WERI-Rb-1 (cell line): Measurements from ENCODE around the gene KSR1.

ENCODE experiments used
- DNase-seq: peaks from one replicate; pipeline ENCODE4 v3.0.0-alpha.2; 2020
- H3K27ac ChIP-seq: fragments of 250-450 bp; sonication (Bioruptor Pico); 2 replicates; pipeline ENCODE4 v1.5.1; 2020; ENCODE audit warnings: mild to moderate bottlenecking, moderate library complexity
- H3K27me3 ChIP-seq: fragments of 250-450 bp; sonication (Bioruptor Pico); 2 replicates; pipeline ENCODE4 v1.5.1; 2021; ENCODE audit warnings: mild to moderate bottlenecking, low read depth, moderate library complexity; ENCODE audit not compliant: insufficient read depth, severe bottlenecking
- H3K36me3 ChIP-seq: fragments of 250-450 bp; sonication (Bioruptor Pico); 2 replicates; pipeline ENCODE4 v1.5.1; 2020; ENCODE audit warnings: mild to moderate bottlenecking, moderate library complexity
- H3K4me3 ChIP-seq: 2 replicates; pipeline ENCODE4 v1.5.1; 2011; ENCODE audit warnings: low read depth, mild to moderate bottlenecking, control low read depth, low read length
- H3K9me3 ChIP-seq: fragments of 250-450 bp; sonication (Bioruptor Pico); 2 replicates; pipeline ENCODE4 v1.5.1; 2021; ENCODE audit warnings: mild to moderate bottlenecking, moderate library complexity; ENCODE audit not compliant: severe bottlenecking
- TF ChIP-seq, protein P1 (sequence below): IDR thresholded peaks from 2 replicates; pipeline ENCODE4 v1.5.1; 2011; ENCODE audit warnings: low read depth, mild to moderate bottlenecking, control low read depth, inconsistent platforms, low read length

Gene KSR1

DNA sequence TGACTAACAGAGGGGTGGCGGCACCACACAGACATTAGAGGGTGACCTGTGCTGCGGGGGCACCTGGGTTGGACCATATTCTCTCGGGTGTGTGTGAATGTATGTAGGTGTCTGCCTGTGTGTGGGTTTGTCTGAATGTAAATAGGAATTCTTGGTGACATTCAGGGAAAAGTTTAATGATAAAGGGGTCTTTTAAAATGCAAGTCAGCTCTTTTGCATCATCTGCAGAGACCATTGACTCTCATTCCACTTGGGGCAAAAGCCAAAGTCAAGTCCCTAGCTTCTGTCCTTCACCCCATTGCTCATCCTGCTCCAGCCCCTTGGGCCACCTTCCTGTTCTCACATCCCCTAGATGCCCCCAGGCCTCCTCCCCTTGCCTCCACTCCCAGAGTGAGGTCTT, 23.6 kb downstream of the KSR1 start:
- TF ChIP-seq, protein P1, sequence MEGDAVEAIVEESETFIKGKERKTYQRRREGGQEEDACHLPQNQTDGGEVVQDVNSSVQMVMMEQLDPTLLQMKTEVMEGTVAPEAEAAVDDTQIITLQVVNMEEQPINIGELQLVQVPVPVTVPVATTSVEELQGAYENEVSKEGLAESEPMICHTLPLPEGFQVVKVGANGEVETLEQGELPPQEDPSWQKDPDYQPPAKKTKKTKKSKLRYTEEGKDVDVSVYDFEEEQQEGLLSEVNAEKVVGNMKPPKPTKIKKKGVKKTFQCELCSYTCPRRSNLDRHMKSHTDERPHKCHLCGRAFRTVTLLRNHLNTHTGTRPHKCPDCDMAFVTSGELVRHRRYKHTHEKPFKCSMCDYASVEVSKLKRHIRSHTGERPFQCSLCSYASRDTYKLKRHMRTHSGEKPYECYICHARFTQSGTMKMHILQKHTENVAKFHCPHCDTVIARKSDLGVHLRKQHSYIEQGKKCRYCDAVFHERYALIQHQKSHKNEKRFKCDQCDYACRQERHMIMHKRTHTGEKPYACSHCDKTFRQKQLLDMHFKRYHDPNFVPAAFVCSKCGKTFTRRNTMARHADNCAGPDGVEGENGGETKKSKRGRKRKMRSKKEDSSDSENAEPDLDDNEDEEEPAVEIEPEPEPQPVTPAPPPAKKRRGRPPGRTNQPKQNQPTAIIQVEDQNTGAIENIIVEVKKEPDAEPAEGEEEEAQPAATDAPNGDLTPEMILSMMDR, result no peak
- H3K4me3 ChIP-seq, result no peak overlapping the region
- H3K9me3 ChIP-seq, result no peaks in the 10 kb centered on the region
- H3K27ac ChIP-seq, result peak overlapping the region; percentile 43; the same call in 1 of the 2 replicates
- no peak for DNase-seq
- H3K36me3 ChIP-seq, result peaks cover 2% of the 10 kb centered on the region
- H3K27me3 ChIP-seq, result no peaks in the 10 kb centered on the region

DNA sequence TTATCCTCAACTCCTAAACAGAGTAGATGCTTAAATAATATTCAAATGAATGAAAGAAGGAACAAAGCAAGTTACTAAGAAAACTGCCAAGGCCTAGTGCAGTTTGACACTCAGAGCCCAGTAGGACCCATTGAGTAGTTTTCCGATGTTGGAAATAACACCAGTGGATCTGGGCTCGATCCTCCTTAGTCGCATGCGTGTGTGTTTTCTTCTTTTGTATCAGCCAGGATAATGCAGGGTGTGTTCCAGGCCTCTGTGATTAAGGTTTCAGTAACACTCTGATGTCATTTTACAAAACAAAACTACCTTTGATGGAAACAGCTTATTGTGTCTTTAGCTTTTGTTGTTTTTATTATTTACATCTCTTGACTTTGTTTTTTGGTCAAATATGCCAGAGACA, 24.5 kb downstream of the KSR1 start:
- TF ChIP-seq, protein P1, result no peak
- no peak for DNase-seq
- Histone ChIP-seq H3K27me3 (no peaks in the 10 kb centered on the region), H3K4me3 (no peak overlapping the region), H3K36me3 (peaks cover 4% of the 10 kb centered on the region), H3K9me3 (no peaks in the 10 kb centered on the region), H3K27ac (no peak overlapping the region)

DNA sequence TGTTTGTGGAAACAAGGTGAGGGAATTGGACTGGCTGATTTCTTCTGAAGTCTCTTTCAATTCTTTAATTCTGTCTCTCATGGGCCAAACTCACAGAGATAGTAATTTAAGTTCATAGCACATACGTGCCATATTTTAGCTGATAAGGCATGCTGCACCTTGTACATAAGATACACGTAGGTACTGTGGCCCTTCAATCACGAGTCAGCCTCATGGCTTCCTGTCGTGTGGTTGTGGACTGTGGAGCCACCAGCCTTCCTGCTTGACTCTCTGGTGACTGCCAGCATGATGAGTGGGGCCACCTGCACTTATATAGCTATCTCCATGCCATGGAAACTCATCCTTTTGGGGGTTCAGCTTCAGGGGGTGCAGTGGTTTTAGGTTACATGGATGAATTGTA, 25.1 kb downstream of the KSR1 start:
- TF ChIP-seq, protein P1, result no peak
- Histone ChIP-seq H3K27ac (no peak overlapping the region), H3K4me3 (no peak overlapping the region), H3K9me3 (no peaks in the 10 kb centered on the region), H3K36me3 (peaks cover 4% of the 10 kb centered on the region), H3K27me3 (no peaks in the 10 kb centered on the region)
- no peak for DNase-seq

DNA sequence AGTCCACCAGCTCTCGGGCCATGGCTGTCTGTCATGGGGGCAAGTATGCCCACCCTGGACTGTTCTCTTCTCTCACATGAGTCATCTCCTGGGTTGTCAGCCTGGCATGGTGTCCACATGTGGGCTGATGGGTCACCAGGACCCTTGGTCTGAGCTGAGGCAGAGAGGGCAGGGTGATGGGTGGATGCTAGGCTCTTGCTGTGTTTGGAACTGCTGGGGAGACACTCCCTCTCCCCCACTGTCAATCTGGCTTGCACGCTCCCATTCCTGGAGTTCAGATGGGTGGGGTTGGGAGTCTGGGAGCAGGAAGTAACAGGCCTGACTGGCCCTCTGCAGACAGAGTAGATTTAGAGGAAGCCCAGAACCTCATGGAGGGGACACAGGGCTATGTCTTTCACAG, 28.9 kb downstream of the KSR1 start:
- Histone ChIP-seq H3K27me3 (no peaks in the 10 kb centered on the region), H3K36me3 (peaks cover 11% of the 10 kb centered on the region), H3K4me3 (no peak overlapping the region), H3K27ac (peak overlapping the region; percentile 41), H3K9me3 (no peaks in the 10 kb centered on the region)
- DNase-seq, result no peak
- TF ChIP-seq, protein P1, result no peak

DNA sequence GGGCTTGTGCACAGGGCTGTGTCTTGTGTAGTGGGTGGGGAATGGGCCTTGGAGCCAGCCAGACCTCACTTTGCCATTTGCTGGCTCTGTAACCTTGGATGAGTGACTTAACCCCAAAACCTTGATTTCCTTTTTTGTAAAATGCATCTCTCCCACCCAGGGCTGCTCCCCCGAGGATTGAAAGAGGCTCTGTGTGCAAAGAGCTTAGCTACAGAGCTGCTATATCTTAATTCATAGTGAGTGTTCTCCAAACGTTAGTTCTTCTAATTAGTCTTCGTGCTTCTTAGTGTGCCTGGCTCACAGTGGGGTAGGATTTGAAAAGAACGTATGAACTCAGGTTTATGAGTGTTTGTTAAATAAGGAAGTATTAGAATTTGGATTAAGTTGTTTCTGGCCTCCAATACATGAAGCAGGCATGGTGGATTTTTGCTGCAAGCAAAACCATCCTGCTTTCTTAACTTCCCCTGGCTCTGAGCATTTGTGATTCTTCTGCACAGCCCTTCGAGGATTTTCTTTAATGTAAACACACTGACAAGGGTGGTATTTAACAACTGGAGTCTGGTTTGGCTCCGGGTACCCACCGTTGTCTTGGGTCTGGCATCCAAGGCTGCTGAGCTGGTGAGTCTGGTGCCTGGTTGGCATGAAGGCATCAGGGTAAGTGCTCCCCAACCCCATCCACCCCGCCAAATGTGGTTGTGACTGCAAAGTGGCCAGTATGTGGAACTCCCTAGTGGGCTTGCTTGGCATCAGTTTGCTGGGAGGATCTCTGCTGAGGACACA, 29.7 kb downstream of the KSR1 start:
- peaks cover 11% of the 10 kb centered on the region for H3K36me3 ChIP-seq
- H3K9me3 ChIP-seq, result no peaks in the 10 kb centered on the region
- no peak overlapping the region for H3K4me3 ChIP-seq
- peak overlapping the region; percentile 41 for H3K27ac ChIP-seq
- no peak for DNase-seq
- TF ChIP-seq, protein P1, result no peak
- no peaks in the 10 kb centered on the region for H3K27me3 ChIP-seq

DNA sequence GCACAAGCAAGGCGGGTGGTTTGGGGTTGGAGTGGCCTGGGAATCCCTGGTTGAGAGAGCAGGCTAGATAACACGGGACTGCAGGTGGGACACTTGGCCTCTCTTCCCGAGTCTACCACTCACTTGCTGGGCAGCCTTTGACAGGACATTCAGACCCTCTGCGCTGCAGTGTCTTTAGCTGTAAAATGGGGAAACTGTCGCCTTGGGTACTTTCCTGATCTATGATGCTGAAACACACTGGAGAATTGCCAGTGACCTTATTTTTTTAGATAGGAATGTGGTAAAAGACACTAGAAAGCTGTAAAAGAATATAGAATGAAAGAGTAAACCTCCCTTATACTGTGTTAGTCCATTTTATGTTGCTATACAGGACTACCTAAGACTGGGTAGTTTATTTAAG, 30.5 kb downstream of the KSR1 start:
- Histone ChIP-seq H3K36me3 (peaks cover 11% of the 10 kb centered on the region), H3K4me3 (no peak overlapping the region), H3K27me3 (no peaks in the 10 kb centered on the region), H3K9me3 (no peaks in the 10 kb centered on the region), H3K27ac (peak overlapping the region; percentile 41; the same call in 1 of the 2 replicates)
- TF ChIP-seq, protein P1, result no peak
- DNase-seq, result no peak
